LNCAP (cell line): ENCODE results near the gene GRK5.

ENCODE experiments used
- CTCF ChIP-seq: fragments of 450-650 bp; IDR thresholded peaks from 2 replicates; pipeline ENCODE4 v1.5.1; 2017; ENCODE audit warnings: mild to moderate bottlenecking

The GRK5 gene

GRCh38 chr10:119493155-119493554 is 285.8 kb downstream of the GRK5 start:
- TF ChIP-seq CTCF, result no peak

- no peak for TF ChIP-seq CTCF
These were observed 287.1 kb downstream of the GRK5 start for GRCh38 chr10:119494236-119495020.

- no peak for TF ChIP-seq CTCF
These were observed 287.7 kb downstream of the GRK5 start for GRCh38 chr10:119495021-119495505.

- no peak for TF ChIP-seq CTCF
These were observed 288.2 kb downstream of the GRK5 start for GRCh38 chr10:119495545-119495944.

GRCh38 chr10:119496273-119496672 is 288.9 kb downstream of the GRK5 start:
- no peak for TF ChIP-seq CTCF

- TF ChIP-seq CTCF, result no peak
These were observed 289.9 kb downstream of the GRK5 start for GRCh38 chr10:119497243-119497642.

GRCh38 chr10:119498889-119499676 is 291.7 kb downstream of the GRK5 start:
- TF ChIP-seq CTCF, result no peak
